A549 (cell line): ENCODE results near the gene DDX10. TPM values are rescaled to one million over a fixed set of nuclear protein-coding genes. Genes with fewer than 3 reads are reported as not detected.
A peak's percentile ranks its signal among the peaks of the same experiment; 100 is the strongest.

Experiments
- ATAC-seq, 2 experiments: fragments of 200-7000 bp in 1 of 2; fragments of >200 bp in 1 of 2; cut with Nextera tagmentation in 1 of 2; cut with Tn5 transposase in 1 of 2; 3 replicates each; pipeline versions ENCODE4 v1.8.0 to v1.9.1; 2018 to 2020; ENCODE audit warnings: mild to moderate bottlenecking in 1 of 2, moderate library complexity in 1 of 2
- CTCF ChIA-PET: fragments of 300-600 bp; sonication (Branson Sonifier 250); formaldehyde crosslinking; extraction: SDS; loops from one replicate; lab custom pipeline; 2021; ENCODE audit warnings: antibody characterized with exemption, inconsistent platforms; lab: Yijun Ruan, JAX
- POLR2A ChIA-PET: fragments of 350-600 bp; formaldehyde crosslinking; extraction: SDS; loops from one replicate; lab custom pipeline; 2021; ENCODE audit warnings: antibody characterized with exemption, inconsistent platforms; lab: Yijun Ruan, JAX
- DNase-seq, 2 experiments: peaks; one replicate each; pipeline versions ENCODE4 v3.0.0 to v3.0.0-alpha.2; 2011 to 2016; ENCODE audit warnings: low read depth in 1 of 2, low spot score in 1 of 2
- FAIRE-seq: peaks from 2 replicates; lab custom pipeline; 2011; peaks lifted over from hg19 to GRCh38; lab: Jason Lieb, UNC
- H3K27ac ChIP-seq, 2 experiments: fragments of >200 bp; sonication (Bioruptor Twin); formaldehyde crosslinking; 3 replicates each; pipeline ENCODE4 v1.5.1; 2016 to 2017
- H3K4me1 ChIP-seq: fragments of >200 bp; sonication (Bioruptor Twin); formaldehyde crosslinking; 3 replicates; pipeline ENCODE4 v1.6.1; 2016
- H3K4me2 ChIP-seq: fragments of >200 bp; sonication (Bioruptor Twin); formaldehyde crosslinking; 3 replicates; pipeline ENCODE4 v1.6.1; 2016
- H3K4me3 ChIP-seq: fragments of >200 bp; sonication (Bioruptor Twin); formaldehyde crosslinking; 3 replicates; pipeline ENCODE4 v1.5.1; 2016
- H3K9me3 ChIP-seq: fragments of >200 bp; sonication (Bioruptor Twin); formaldehyde crosslinking; 3 replicates; pipeline ENCODE4 v1.6.1; 2016
- ATOH8 ChIP-seq: fragments of 250-450 bp; sonication (Bioruptor Pico); IDR thresholded peaks from 2 replicates; pipeline ENCODE4 v1.5.0; 2020; ENCODE audit warnings: low read depth, mild to moderate bottlenecking, moderate library complexity
- CBX2 ChIP-seq: fragments of 200-600 bp; sonication (generic); IDR thresholded peaks from 2 replicates; pipeline ENCODE4 v1.6.1; 2016; ENCODE audit warnings: low read depth, mild to moderate bottlenecking, borderline replicate concordance
- CBX8 ChIP-seq: fragments of 200-600 bp; sonication (generic); IDR thresholded peaks from 2 replicates; pipeline ENCODE4 v1.6.1; 2016
- CHD2 ChIP-seq: fragments of 150-350 bp; IDR thresholded peaks from 2 replicates; pipeline ENCODE4 v1.6.1; 2014; ENCODE audit warnings: low read length; ENCODE audit not compliant: partially characterized antibody
- CHD4 ChIP-seq: fragments of 200-600 bp; sonication (generic); IDR thresholded peaks from 2 replicates; pipeline ENCODE4 v1.6.1; 2016; ENCODE audit warnings: antibody characterized with exemption, mild to moderate bottlenecking, borderline replicate concordance
- EHF ChIP-seq: fragments of 250-450 bp; sonication (Bioruptor Pico); IDR thresholded peaks from 2 replicates; pipeline ENCODE4 v1.5.0; 2020; ENCODE audit warnings: mild to moderate bottlenecking
- EHMT2 ChIP-seq: fragments of 200-600 bp; sonication (generic); IDR thresholded peaks from 2 replicates; pipeline ENCODE4 v1.6.1; 2016; ENCODE audit warnings: antibody characterized with exemption, low read depth, mild to moderate bottlenecking, moderate library complexity
- FOSB ChIP-seq: fragments of 250-450 bp; sonication (Bioruptor Pico); IDR thresholded peaks from 2 replicates; pipeline ENCODE4 v1.5.0; 2020; ENCODE audit warnings: mild to moderate bottlenecking, moderate library complexity
- FOSL2 ChIP-seq, 2 experiments: fragments of 450-650 bp in 1 of 2; fragments of >200 bp in 1 of 2; sonication (Bioruptor Twin) in 1 of 2; formaldehyde crosslinking; IDR thresholded peaks; 2 replicates each; pipeline versions ENCODE4 v1.5.0 to v1.6.1; 2016 to 2020; ENCODE audit warnings: mild to moderate bottlenecking in 1 of 2, moderate library complexity in 1 of 2
- GATA3 ChIP-seq: IDR thresholded peaks from 2 replicates; pipeline ENCODE4 v1.6.1; 2012; ENCODE audit warnings: borderline replicate concordance
- HDAC2 ChIP-seq: fragments of 200-600 bp; sonication (generic); IDR thresholded peaks from 2 replicates; pipeline ENCODE4 v1.6.1; 2016
- HOXA7 ChIP-seq: fragments of 250-450 bp; sonication (Bioruptor Pico); IDR thresholded peaks from 2 replicates; pipeline ENCODE4 v1.5.0; 2020; ENCODE audit warnings: mild to moderate bottlenecking, moderate library complexity
- HOXB13 ChIP-seq: fragments of 250-450 bp; sonication (Bioruptor Pico); IDR thresholded peaks from 2 replicates; pipeline ENCODE4 v1.5.0; 2020; ENCODE audit warnings: low read depth, mild to moderate bottlenecking, moderate library complexity
- HOXB5 ChIP-seq: fragments of 250-450 bp; sonication (Bioruptor Pico); IDR thresholded peaks from 2 replicates; pipeline ENCODE4 v1.5.0; 2020; ENCODE audit warnings: mild to moderate bottlenecking, moderate library complexity
- JUN ChIP-seq, 2 experiments: fragments of >200 bp; sonication (Bioruptor Twin); formaldehyde crosslinking; IDR thresholded peaks; 2 replicates in 1 of 2; 3 replicates in 1 of 2; pipeline ENCODE4 v1.6.1; 2016 to 2017
- JUNB ChIP-seq: fragments of >200 bp; sonication (Bioruptor Twin); formaldehyde crosslinking; IDR thresholded peaks from 2 replicates; pipeline ENCODE4 v1.6.1; 2016
- KDM1A ChIP-seq: fragments of 200-600 bp; sonication (generic); IDR thresholded peaks from 2 replicates; pipeline ENCODE4 v1.6.1; 2016; ENCODE audit warnings: low read depth, mild to moderate bottlenecking
- MAFK ChIP-seq: fragments of 450-650 bp; IDR thresholded peaks from 2 replicates; pipeline ENCODE4 v1.6.1; 2014; ENCODE audit not compliant: partially characterized antibody
- MAZ ChIP-seq: fragments of 150-350 bp; IDR thresholded peaks from 2 replicates; pipeline ENCODE4 v1.6.1; 2014; ENCODE audit warnings: antibody characterized with exemption, low read depth, low read length, borderline replicate concordance
- MYC ChIP-seq: IDR thresholded peaks from 2 replicates; pipeline ENCODE4 v1.6.1; 2012; ENCODE audit warnings: mild to moderate bottlenecking, inconsistent platforms, low read length, improper control_type of control experiment, borderline replicate concordance
- NR3C1 ChIP-seq: fragments of >200 bp; sonication (Bioruptor Twin); formaldehyde crosslinking; IDR thresholded peaks from 3 replicates; pipeline ENCODE4 v1.6.1; 2017
- POLR2AphosphoS2 ChIP-seq: conservative IDR thresholded peaks from 2 replicates; pipeline ENCODE4 v1.6.1; 2012; ENCODE audit warnings: low read length, improper control_type of control experiment, inconsistent platforms
- RARB ChIP-seq: fragments of 250-450 bp; sonication (Bioruptor Pico); IDR thresholded peaks from 2 replicates; pipeline ENCODE4 v1.8.0; 2021; ENCODE audit warnings: mild to moderate bottlenecking, moderate library complexity
- REST ChIP-seq: fragments of 200-600 bp; sonication (generic); IDR thresholded peaks from 2 replicates; pipeline ENCODE4 v1.6.1; 2016; ENCODE audit warnings: antibody characterized with exemption, mild to moderate bottlenecking, moderate library complexity
- RNF2 ChIP-seq: fragments of 200-600 bp; sonication (generic); IDR thresholded peaks from 2 replicates; pipeline ENCODE4 v1.6.1; 2016; ENCODE audit warnings: low read depth, mild to moderate bottlenecking, antibody characterized with exemption, moderate library complexity, borderline replicate concordance
- SMC3 ChIP-seq: fragments of >200 bp; sonication (Bioruptor Twin); formaldehyde crosslinking; IDR thresholded peaks from 3 replicates; pipeline ENCODE4 v1.6.1; 2018; ENCODE audit warnings: inconsistent platforms
- TFCP2L1 ChIP-seq: fragments of 250-450 bp; sonication (Bioruptor Pico); IDR thresholded peaks from 2 replicates; pipeline ENCODE4 v1.5.0; 2021; ENCODE audit warnings: mild to moderate bottlenecking
- TP53 ChIP-seq: fragments of 250-450 bp; sonication (Bioruptor Pico); IDR thresholded peaks from 2 replicates; pipeline ENCODE4 v1.5.0; 2021; ENCODE audit warnings: mild to moderate bottlenecking, moderate library complexity
- ZC3H11A ChIP-seq: fragments of 450-650 bp; IDR thresholded peaks from 2 replicates; pipeline ENCODE4 v1.6.1; 2014; ENCODE audit warnings: antibody characterized with exemption, mild to moderate bottlenecking
- ZFP36 ChIP-seq: fragments of 450-650 bp; IDR thresholded peaks from 2 replicates; pipeline ENCODE4 v1.6.1; 2014; ENCODE audit warnings: borderline replicate concordance; ENCODE audit not compliant: partially characterized antibody
- ZSCAN20 ChIP-seq: fragments of 250-450 bp; sonication (Bioruptor Pico); IDR thresholded peaks from 2 replicates; pipeline ENCODE4 v1.8.0; 2022; ENCODE audit warnings: mild to moderate bottlenecking, moderate library complexity
- WGBS: methylation state at CpG from one replicate; pipeline ENCODE4 v1.1.6; 2017; ENCODE audit errors: missing lambda C conversion rate; 5-methylcytosine and 5-hydroxymethylcytosine counted together
- polyA plus RNA-seq, 4 experiments: library from polyadenylated mRNA; depleted of rRNA in 3 of 4; stranded (reverse); fragments of >200 nt; fragmentation: RNase III in 1 of 4; extraction: RNeasy Plus Mini Kit Qiagen cat#74134 plus additional on column Dnase treatment in 1 of 4; gene quantifications; 2 replicates in 3 of 4; 3 replicates in 1 of 4; pipeline ENCODE4 v1.2.3, GENCODE V29; 2011 to 2017
- TF ChIP-seq, protein P1 (sequence below): IDR thresholded peaks from 2 replicates; pipeline ENCODE4 v1.6.1; 2012

The DDX10 gene
- polyA plus RNA-seq, 2 of the 4 experiments (the other 2 are of a cell fraction): 46.0 to 189 TPM

DNA sequence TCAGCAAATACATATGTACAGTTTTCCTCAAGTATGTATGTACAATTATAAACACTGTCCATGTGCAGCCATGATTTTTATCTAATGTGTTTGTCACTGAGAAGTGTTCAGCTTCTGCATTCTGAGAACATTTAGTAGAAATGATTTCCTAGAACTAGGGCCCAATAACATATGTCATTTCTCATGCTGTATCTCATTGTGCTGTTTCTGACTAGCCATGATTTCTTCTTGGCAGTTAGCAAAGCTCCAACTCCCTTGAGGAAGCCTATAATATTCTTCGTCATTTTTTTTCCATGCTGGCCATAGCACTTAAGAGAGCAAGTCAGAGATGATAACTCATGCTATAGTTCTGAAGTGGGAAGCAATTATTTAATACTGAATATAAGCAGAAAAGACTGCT is 187.8 kb downstream of the DDX10 start:
- POLR2A ChIA-PET: no interaction called here
- DNase-seq: no peak
- Histone ChIP-seq H3K27ac (no peak overlapping the region), H3K4me2 (no peak overlapping the region), H3K4me3 (no peak overlapping the region), H3K4me1 (peaks cover 13% of the 10 kb centered on the region; the same call in 2 of the 3 replicates), H3K9me3 (no peaks in the 10 kb centered on the region)
- no peak for TF ChIP-seq EHF (CRISPR knock-in tag)
- TF ChIP-seq RNF2: no peak
- TF ChIP-seq HOXB5 (CRISPR knock-in tag): no peak
- TF ChIP-seq ZFP36: no peak
- TF ChIP-seq NR3C1: no peak
- TF ChIP-seq GATA3: no peak
- TF ChIP-seq EHMT2: no peak
- no peak for TF ChIP-seq FOSL2 (IDR thresholded peaks at IDR 0.05)
- TF ChIP-seq FOSL2 (CRISPR knock-in tag; IDR thresholded peaks at IDR 0.05): no peak
- TF ChIP-seq TP53 (CRISPR knock-in tag): no peak
- TF ChIP-seq CBX8: no peak
- TF ChIP-seq TFCP2L1 (CRISPR knock-in tag): no peak
- TF ChIP-seq ZSCAN20: no peak
- no peak for TF ChIP-seq JUN (IDR thresholded peaks at IDR 0.05)
- TF ChIP-seq FOSB (CRISPR knock-in tag): no peak
- no peak for TF ChIP-seq RARB (CRISPR knock-in tag)
- TF ChIP-seq MAZ: no peak
- TF ChIP-seq REST: no peak
- TF ChIP-seq CBX2: no peak
- CTCF ChIA-PET: interaction anchor here (1.9 to 2.4 kb wide), 2 partner anchors 15 to 155 kb away, joined by 5 read pairs; no protein-coding TSS in a partner anchor
- 93% methylated on average over 1 of the region's 1 CpG for whole genome bisulfite sequencing
- no peak for FAIRE-seq
- no peak for ATAC-seq

DNA sequence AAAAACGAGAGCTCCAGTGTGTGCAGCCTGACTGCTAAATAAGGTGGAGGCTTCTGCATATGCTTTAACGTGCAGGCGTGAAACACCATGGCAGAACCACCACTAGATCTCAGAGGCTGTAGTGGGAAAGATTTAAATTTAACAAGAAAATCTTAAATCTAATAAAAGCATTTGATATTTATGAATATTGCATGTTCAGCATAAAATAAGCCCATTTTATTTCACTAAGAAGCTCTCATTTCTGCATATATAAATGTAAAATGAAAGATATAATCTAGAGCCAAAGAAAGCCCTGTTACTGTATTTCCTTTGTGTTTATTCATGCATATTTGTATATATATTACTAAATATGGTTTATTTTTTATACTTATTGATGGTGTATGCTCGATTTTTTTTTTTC is 188.3 kb downstream of the DDX10 start:
- FAIRE-seq (no peak), DNase-seq (no peak), ATAC-seq (no peak)
- ChIA-PET POLR2A (no interaction called here), CTCF (interaction anchor here (1.0 to 2.4 kb wide), 3 partner anchors 10 to 36 kb away, joined by 3 to 5 read pairs (median 4); no protein-coding TSS in a partner anchor)
- H3K9me3 ChIP-seq: no peaks in the 10 kb centered on the region
- H3K27ac ChIP-seq: no peak overlapping the region
- peaks cover 12% of the 10 kb centered on the region; the same call in 2 of the 3 replicates for H3K4me1 ChIP-seq
- WGBS: 78% methylated on average over 4 of the region's 4 CpGs
- no peak overlapping the region for H3K4me3 ChIP-seq
- peak; percentile 52 for TF ChIP-seq MAFK
- TF ChIP-seq, protein P1, sequence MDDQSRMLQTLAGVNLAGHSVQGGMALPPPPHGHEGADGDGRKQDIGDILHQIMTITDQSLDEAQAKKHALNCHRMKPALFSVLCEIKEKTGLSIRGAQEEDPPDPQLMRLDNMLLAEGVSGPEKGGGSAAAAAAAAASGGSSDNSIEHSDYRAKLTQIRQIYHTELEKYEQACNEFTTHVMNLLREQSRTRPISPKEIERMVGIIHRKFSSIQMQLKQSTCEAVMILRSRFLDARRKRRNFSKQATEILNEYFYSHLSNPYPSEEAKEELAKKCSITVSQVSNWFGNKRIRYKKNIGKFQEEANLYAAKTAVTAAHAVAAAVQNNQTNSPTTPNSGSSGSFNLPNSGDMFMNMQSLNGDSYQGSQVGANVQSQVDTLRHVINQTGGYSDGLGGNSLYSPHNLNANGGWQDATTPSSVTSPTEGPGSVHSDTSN: no peak
- H3K4me2 ChIP-seq: no peak overlapping the region

DNA sequence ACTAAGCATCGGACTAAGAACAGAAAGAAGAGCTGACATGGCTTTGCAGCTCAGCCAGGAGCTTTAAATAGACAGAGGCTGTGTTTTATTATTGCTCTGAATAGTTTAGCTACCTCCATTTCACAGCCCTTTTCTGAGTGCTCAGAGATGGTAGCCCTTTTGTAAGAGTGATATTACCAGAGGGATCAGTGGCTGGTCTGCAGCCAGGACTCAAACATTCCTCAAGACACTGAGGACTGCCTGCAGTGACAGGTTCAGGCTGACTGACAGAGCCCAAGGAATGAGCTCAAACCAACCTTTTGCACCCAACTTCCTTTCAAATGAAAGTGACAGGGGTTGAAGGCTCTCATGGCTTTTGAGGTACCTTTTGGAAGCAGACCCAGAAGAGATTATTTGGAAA is 189.0 kb downstream of the DDX10 start:
- no peak for ATAC-seq
- no peaks in the 10 kb centered on the region for H3K9me3 ChIP-seq
- no peak overlapping the region for H3K4me2 ChIP-seq
- no peak for FAIRE-seq
- ChIA-PET POLR2A (no interaction called here), CTCF (interaction anchor here (1.0 to 2.4 kb wide), 3 partner anchors 10 to 36 kb away, joined by 3 to 5 read pairs (median 4); no protein-coding TSS in a partner anchor)
- no peak for TF ChIP-seq HOXA7
- no peak for TF ChIP-seq JUN (IDR thresholded peaks at IDR 0.05)
- no peak for TF ChIP-seq MYC
- TF ChIP-seq HOXB13 (CRISPR knock-in tag): no peak
- TF ChIP-seq JUNB: no peak
- TF ChIP-seq SMC3: no peak
- TF ChIP-seq MAFK: no peak
- no peak for TF ChIP-seq CBX8
- TF ChIP-seq CHD2: no peak
- TF ChIP-seq HDAC2: no peak
- no peak for TF ChIP-seq EHMT2
- no peak for TF ChIP-seq NR3C1
- no peak for TF ChIP-seq ZC3H11A
- no peak for TF ChIP-seq KDM1A
- no peak for TF ChIP-seq ATOH8
- no peak for TF ChIP-seq FOSL2 (IDR thresholded peaks at IDR 0.05)
- no peak for TF ChIP-seq FOSL2 (CRISPR knock-in tag; IDR thresholded peaks at IDR 0.05)
- no peak for TF ChIP-seq POLR2AphosphoS2
- no peak for TF ChIP-seq CHD4
- peaks cover 12% of the 10 kb centered on the region; the same call in 2 of the 3 replicates for H3K4me1 ChIP-seq
- 74% methylated on average over 1 of the region's 1 CpG for WGBS
- no peak overlapping the region for H3K4me3 ChIP-seq
- H3K27ac ChIP-seq: no peak overlapping the region
- DNase-seq: no peak
